GM10266 (cell line): ENCODE results near the gene NDUFA7.
"Not testable (repeated sequence)": the region's sequence is repeated elsewhere in the genome, so short reads cannot be mapped to it uniquely, and the experiment has no call there.

ENCODE experiments used
- DNase-seq: peaks from one replicate; pipeline ENCODE4 v3.0.0; 2012; ENCODE audit errors: extremely low spot score
- TF ChIP-seq, protein P1 (sequence below): IDR thresholded peaks from 2 replicates; pipeline ENCODE4 v1.5.1; 2012; ENCODE audit warnings: mild to moderate bottlenecking, low read depth; ENCODE audit not compliant: control insufficient read depth, insufficient read depth; ENCODE audit errors: missing control alignments

NDUFA7 gene

GRCh38 chr19:8319807-8320520 lies 1.2 kb downstream of the NDUFA7 start:
- no peak for DNase-seq
- TF ChIP-seq, protein P1, sequence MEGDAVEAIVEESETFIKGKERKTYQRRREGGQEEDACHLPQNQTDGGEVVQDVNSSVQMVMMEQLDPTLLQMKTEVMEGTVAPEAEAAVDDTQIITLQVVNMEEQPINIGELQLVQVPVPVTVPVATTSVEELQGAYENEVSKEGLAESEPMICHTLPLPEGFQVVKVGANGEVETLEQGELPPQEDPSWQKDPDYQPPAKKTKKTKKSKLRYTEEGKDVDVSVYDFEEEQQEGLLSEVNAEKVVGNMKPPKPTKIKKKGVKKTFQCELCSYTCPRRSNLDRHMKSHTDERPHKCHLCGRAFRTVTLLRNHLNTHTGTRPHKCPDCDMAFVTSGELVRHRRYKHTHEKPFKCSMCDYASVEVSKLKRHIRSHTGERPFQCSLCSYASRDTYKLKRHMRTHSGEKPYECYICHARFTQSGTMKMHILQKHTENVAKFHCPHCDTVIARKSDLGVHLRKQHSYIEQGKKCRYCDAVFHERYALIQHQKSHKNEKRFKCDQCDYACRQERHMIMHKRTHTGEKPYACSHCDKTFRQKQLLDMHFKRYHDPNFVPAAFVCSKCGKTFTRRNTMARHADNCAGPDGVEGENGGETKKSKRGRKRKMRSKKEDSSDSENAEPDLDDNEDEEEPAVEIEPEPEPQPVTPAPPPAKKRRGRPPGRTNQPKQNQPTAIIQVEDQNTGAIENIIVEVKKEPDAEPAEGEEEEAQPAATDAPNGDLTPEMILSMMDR, result no peak

DNA sequence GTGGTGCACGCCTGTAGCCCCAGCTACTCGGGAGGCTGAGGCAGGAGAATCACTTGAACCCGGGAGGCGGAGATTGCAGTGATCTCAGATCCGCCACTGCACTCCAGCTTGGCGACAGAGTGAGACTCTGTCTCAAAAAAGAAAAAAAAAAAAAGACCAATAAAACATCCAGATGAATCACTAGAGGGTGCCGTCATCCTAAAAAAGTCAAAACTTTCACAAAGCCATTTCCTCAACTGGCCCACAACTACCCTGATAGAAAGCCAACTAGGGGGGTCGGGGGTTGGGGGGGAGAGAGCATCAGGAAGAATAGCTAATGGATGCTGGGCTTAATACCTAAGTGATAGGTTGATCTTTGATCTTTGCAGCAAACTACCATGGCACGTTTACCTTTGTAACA lies 2.3 kb downstream of the NDUFA7 start:
- not testable (repeated sequence) for DNase-seq

- TF ChIP-seq, protein P1, result no peak
- no peak for DNase-seq
Measured at GRCh38 chr19:8316351-8317125, 4.6 kb downstream of the NDUFA7 start.

DNA sequence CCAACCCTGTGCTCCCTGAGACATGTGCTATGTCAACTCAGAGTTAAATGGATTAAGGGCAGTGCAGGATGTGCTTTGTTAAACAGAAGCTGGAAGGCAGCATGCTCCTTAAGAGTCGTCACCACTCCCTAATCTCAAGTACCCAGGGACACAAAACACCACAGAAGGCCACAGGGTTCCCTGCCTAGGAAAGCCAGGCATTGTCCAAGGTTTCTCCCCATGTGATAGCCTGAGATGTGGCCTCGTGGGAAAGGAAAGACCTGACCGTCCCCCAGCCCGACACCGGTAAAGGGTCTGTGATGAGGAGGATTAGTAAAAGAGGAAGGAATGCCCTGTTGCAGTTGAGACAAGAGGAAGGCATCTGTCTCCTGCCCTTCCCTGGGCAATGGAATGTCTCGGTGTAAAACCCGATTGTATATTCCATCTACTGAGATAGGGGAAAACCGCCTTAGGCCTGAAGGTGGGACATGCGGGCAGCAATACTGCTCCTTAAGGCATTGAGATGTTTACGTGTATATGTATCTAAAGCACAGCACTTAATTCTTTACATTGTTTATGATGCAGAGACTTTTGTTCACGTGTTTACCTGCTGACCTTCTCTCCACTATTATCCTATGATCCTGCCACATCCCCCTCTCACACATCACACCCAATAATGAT lies 6.1 kb downstream of the NDUFA7 start:
- not testable (repeated sequence) for DNase-seq

GRCh38 chr19:8311461-8312260 lies 9.5 kb downstream of the NDUFA7 start:
- TF ChIP-seq, protein P1, result no peak
- DNase-seq, result no peak

DNA sequence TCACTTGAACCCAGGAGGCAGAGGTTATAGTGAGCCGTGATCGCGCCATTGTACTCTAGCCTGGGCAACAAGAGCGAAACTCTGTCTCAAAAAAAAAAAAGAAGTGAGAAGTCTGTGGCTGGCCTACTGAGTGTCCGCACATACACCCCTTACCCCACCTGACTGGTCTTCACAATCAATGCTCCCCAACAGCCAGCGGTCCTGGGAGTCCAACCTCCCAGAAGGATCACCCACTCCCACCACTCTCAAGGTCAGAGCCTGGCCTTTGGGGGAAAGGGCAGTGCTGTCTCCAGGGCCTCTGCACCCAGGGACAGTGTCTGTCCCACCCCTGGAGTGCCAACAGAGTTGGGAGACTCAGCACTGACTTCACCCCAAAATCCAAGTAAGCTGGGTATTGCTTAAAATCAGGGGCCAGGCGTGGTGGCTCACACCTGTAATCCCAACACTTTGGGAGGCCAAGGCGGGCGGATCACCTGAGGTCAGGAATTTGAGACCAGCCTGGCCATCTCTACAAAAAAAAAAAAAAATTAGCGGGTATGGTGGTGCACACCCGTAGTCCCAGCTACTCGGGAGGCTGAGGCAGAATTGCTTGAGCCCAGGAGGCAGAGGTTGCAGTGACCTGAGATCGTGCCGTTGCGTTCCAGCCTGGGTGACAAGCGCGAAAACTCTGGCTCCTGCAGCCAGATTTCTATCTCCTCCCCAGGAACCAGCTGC lies 10.7 kb downstream of the NDUFA7 start:
- no peak for DNase-seq
- TF ChIP-seq, protein P1, result no peak

DNA sequence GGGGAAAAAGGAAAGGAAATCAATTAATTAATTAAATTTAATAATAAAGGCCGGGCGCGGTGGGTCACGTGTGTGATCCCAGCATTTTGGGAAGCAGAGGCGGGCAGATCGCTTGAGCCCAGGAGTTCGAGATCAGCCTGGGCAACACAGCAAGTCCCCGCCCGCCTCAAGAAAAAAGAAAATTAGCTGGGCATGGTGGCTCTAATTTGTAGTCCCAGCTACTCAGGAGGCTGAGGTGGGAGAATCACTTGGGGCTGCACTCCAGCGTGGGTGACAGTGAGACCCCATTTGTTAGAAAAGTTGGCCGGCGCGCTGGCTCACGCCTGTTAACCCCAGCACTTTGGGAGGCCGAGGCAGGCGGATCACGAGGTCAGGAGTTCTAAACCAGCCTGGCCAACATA lies 12.3 kb downstream of the NDUFA7 start:
- DNase-seq, result no peak
- TF ChIP-seq, protein P1, result no peak
